SU-DHL-6 (cell line): ENCODE measurements around the gene TAGLN2.

Source experiments
- H2AFZ ChIP-seq: fragments of 200-600 bp; sonication (generic); 2 replicates; pipeline ENCODE4 v1.6.1; 2014; ENCODE audit warnings: low read depth, mild to moderate bottlenecking, moderate library complexity, mixed read lengths, antibody characterized with exemption, low read length; ENCODE audit not compliant: severe bottlenecking
- H3F3A ChIP-seq: fragments of 200-600 bp; shearing (Covaris generic); 2 replicates; pipeline ENCODE4 v1.6.0; 2016; ENCODE audit warnings: antibody characterized with exemption, mild to moderate bottlenecking; ENCODE audit not compliant: insufficient read depth
- H3K27ac ChIP-seq: fragments of 200-600 bp; sonication (generic); 2 replicates; pipeline ENCODE4 v1.5.1; 2016; ENCODE audit warnings: low read depth, mild to moderate bottlenecking, low read length, moderate library complexity, mixed read lengths
- H3K27me3 ChIP-seq: fragments of 200-600 bp; sonication (generic), shearing (Covaris generic); 2 replicates; pipeline ENCODE4 v1.6.0; 2014; ENCODE audit warnings: mild to moderate bottlenecking, low read length
- H3K36me3 ChIP-seq: fragments of 200-600 bp; sonication (generic); 2 replicates; pipeline ENCODE4 v1.6.1; 2014; ENCODE audit warnings: mild to moderate bottlenecking, low read length, mixed read lengths
- H3K4me2 ChIP-seq: fragments of 300-600, 200-600 bp; shearing (Covaris generic), sonication (generic); 2 replicates; pipeline ENCODE4 v1.6.0; 2014; ENCODE audit warnings: low read length, low read depth, mild to moderate bottlenecking; ENCODE audit not compliant: poor library complexity, severe bottlenecking
- H3K4me3 ChIP-seq: fragments of 200-600 bp; sonication (generic); 2 replicates; pipeline ENCODE4 v1.5.1; 2014; ENCODE audit warnings: antibody characterized with exemption, low read length, mild to moderate bottlenecking, mixed read lengths; ENCODE audit not compliant: insufficient read depth, poor library complexity, severe bottlenecking
- H3K79me2 ChIP-seq: fragments of 200-600 bp; sonication (generic); 2 replicates; pipeline ENCODE4 v1.6.1; 2014; ENCODE audit warnings: mild to moderate bottlenecking, low read length, moderate library complexity; ENCODE audit not compliant: insufficient read depth
- H3K9ac ChIP-seq: fragments of 200-600 bp; sonication (generic); 2 replicates; pipeline ENCODE4 v1.7.0; 2014; ENCODE audit warnings: mild to moderate bottlenecking, low read length
- H3K9me2 ChIP-seq: fragments of 200-600 bp; sonication (generic); replicated peaks from 2 replicates; pipeline ENCODE4 v1.6.1; 2014; ENCODE audit warnings: low read length; ENCODE audit not compliant: insufficient read depth
- H3K9me3 ChIP-seq: fragments of 200-600 bp; sonication (generic); 2 replicates; pipeline ENCODE4 v1.6.1; 2014; ENCODE audit warnings: low read length, mixed read lengths; ENCODE audit not compliant: insufficient read depth
- H4K20me1 ChIP-seq: fragments of 200-600 bp; sonication (generic); 2 replicates; pipeline ENCODE4 v1.6.1; 2014; ENCODE audit warnings: low read depth, mild to moderate bottlenecking, antibody characterized with exemption, low read length, moderate library complexity, mixed read lengths
- EZH2phosphoT487 ChIP-seq: fragments of 200-600 bp; sonication (generic), shearing (Covaris generic); conservative IDR thresholded peaks from 2 replicates; pipeline ENCODE4 v1.6.1; 2018; ENCODE audit warnings: mild to moderate bottlenecking, antibody characterized with exemption, low read length, moderate library complexity, mixed read lengths
- TF ChIP-seq, protein P1 (sequence below): fragments of 200-600 bp; sonication (generic); IDR thresholded peaks from one replicate; pipeline ENCODE4 v1.5.1; 2017; ENCODE audit warnings: antibody characterized with exemption, mild to moderate bottlenecking, low read length, moderate library complexity; ENCODE audit not compliant: insufficient read depth, poor library complexity, severe bottlenecking

The TAGLN2 gene

DNA sequence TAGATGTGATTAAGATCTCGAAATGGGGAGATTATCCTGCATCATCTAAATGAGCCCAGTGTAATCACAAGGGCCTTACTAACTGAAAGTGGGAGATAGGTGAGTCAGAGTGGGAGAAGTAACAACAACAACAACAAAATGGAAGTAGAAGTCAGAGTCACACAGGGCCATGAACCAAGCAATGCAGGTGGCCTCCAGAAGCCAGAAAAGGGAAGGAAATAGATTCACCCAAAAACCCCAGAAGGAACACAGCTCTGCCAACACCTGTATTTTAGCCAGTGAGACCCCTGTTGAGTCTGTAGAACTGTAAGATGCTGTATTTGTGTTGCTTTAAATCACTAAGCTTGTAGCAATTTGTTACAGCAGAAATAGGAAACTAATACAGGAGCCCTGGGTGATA lies 4.1 kb downstream of the TAGLN2 start:
- Histone ChIP-seq H3K36me3 (0 out of 2 replicates have a peak, but pooled peaks cover 6% of the 10 kb centered on the region), H3K27me3 (no peaks in the 10 kb centered on the region), H4K20me1 (peaks cover 4% of the 10 kb centered on the region; the same call in 1 of the 2 replicates), H3K9me3 (no peaks in the 10 kb centered on the region), H3K27ac (peak overlapping the region; percentile 87), H3K4me3 (no peak overlapping the region), H3K9me2 (no peaks in the 10 kb centered on the region), H2AFZ (no peak overlapping the region), H3K9ac (peak overlapping the region; percentile 85; the same call in 1 of the 2 replicates), H3K4me2 (peak overlapping the region; percentile 61), H3F3A (peaks cover 17% of the 10 kb centered on the region), H3K79me2 (peaks cover 52% of the 10 kb centered on the region)
- TF ChIP-seq EZH2phosphoT487, result no peak
- TF ChIP-seq, protein P1, sequence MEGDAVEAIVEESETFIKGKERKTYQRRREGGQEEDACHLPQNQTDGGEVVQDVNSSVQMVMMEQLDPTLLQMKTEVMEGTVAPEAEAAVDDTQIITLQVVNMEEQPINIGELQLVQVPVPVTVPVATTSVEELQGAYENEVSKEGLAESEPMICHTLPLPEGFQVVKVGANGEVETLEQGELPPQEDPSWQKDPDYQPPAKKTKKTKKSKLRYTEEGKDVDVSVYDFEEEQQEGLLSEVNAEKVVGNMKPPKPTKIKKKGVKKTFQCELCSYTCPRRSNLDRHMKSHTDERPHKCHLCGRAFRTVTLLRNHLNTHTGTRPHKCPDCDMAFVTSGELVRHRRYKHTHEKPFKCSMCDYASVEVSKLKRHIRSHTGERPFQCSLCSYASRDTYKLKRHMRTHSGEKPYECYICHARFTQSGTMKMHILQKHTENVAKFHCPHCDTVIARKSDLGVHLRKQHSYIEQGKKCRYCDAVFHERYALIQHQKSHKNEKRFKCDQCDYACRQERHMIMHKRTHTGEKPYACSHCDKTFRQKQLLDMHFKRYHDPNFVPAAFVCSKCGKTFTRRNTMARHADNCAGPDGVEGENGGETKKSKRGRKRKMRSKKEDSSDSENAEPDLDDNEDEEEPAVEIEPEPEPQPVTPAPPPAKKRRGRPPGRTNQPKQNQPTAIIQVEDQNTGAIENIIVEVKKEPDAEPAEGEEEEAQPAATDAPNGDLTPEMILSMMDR, result no peak

DNA sequence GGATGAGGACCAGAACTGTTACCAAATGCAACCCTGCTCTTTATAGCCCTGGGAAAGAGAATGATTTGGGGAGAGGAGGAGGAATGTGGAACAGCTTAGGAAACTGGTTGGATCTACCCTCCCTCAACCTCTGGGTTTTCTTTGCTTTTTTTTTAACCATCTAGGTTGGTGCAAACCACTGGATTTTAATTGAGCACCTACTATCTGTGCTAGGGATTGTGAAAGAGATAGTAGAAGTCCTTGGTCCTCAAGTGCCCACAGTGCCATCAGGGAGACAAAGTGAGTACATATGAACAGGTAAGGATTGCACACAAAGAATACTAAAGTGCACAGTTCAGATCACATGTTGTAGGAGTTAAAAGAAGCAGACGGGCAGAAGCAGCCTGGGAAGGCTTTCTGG lies 4.7 kb downstream of the TAGLN2 start:
- H3K9ac ChIP-seq, result no peak overlapping the region
- H3K79me2 ChIP-seq, result peaks cover 52% of the 10 kb centered on the region
- H3K36me3 ChIP-seq, result 0 out of 2 replicates have a peak, but pooled peaks cover 6% of the 10 kb centered on the region
- H3F3A ChIP-seq, result peaks cover 17% of the 10 kb centered on the region
- no peak overlapping the region for H2AFZ ChIP-seq
- no peaks in the 10 kb centered on the region for H3K9me2 ChIP-seq
- H3K9me3 ChIP-seq, result no peaks in the 10 kb centered on the region
- no peak overlapping the region for H3K4me3 ChIP-seq
- peak overlapping the region; percentile 87 for H3K27ac ChIP-seq
- TF ChIP-seq, protein P1, result no peak
- no peak for TF ChIP-seq EZH2phosphoT487
- no peak overlapping the region for H3K4me2 ChIP-seq
- H4K20me1 ChIP-seq, result peaks cover 4% of the 10 kb centered on the region; the same call in 1 of the 2 replicates
- H3K27me3 ChIP-seq, result no peaks in the 10 kb centered on the region

- Histone ChIP-seq H2AFZ (no peak overlapping the region), H3K27me3 (no peaks in the 10 kb centered on the region), H3K9ac (no peak overlapping the region), H3K79me2 (peaks cover 51% of the 10 kb centered on the region), H3K36me3 (0 out of 2 replicates have a peak, but pooled peaks cover 6% of the 10 kb centered on the region), H3K9me2 (no peaks in the 10 kb centered on the region), H3K4me3 (no peak overlapping the region), H3K9me3 (no peaks in the 10 kb centered on the region), H3K27ac (no peak overlapping the region), H3F3A (peaks cover 21% of the 10 kb centered on the region), H4K20me1 (peaks cover 4% of the 10 kb centered on the region; the same call in 1 of the 2 replicates), H3K4me2 (no peak overlapping the region)
- TF ChIP-seq EZH2phosphoT487, result no peak
- TF ChIP-seq, protein P1, result no peak
Observed at GRCh38 chr1:159920202-159920601, 5.1 kb downstream of the TAGLN2 start.
